HEK293T (cell line): Measurements from ENCODE around the gene SOCS6.

Experiments used
- ARNT ChIP-seq: fragments of 450-650 bp; IDR thresholded peaks from 2 replicates; pipeline ENCODE4 v1.6.1; 2017; ENCODE audit warnings: mild to moderate bottlenecking
- BHLHE40 ChIP-seq: fragments of 450-650 bp; IDR thresholded peaks from 2 replicates; pipeline ENCODE4 v1.6.1; 2016; ENCODE audit warnings: mild to moderate bottlenecking, moderate library complexity, borderline replicate concordance
- ELF4 ChIP-seq: fragments of 450-650 bp; IDR thresholded peaks from 2 replicates; pipeline ENCODE4 v1.6.1; 2017; ENCODE audit warnings: antibody characterized with exemption
- FOXM1 ChIP-seq: fragments of 450-650 bp; IDR thresholded peaks from 2 replicates; pipeline ENCODE4 v1.6.1; 2017; ENCODE audit warnings: mild to moderate bottlenecking, borderline replicate concordance
- LEF1 ChIP-seq: fragments of 450-650 bp; IDR thresholded peaks from 2 replicates; pipeline ENCODE4 v1.6.1; 2017; ENCODE audit warnings: mild to moderate bottlenecking, borderline replicate concordance
- NFRKB ChIP-seq: fragments of 450-650 bp; IDR thresholded peaks from 2 replicates; pipeline ENCODE4 v1.6.1; 2016; ENCODE audit warnings: mild to moderate bottlenecking, moderate library complexity
- PKNOX1 ChIP-seq: fragments of 450-650 bp; IDR thresholded peaks from 2 replicates; pipeline ENCODE4 v1.6.1; 2016
- SP1 ChIP-seq: fragments of 450-650 bp; IDR thresholded peaks from 2 replicates; pipeline ENCODE4 v1.6.1; 2017
- SUZ12 ChIP-seq: fragments of 450-650 bp; IDR thresholded peaks from 2 replicates; pipeline ENCODE4 v1.6.1; 2016; ENCODE audit warnings: mild to moderate bottlenecking
- ZNF384 ChIP-seq: fragments of 450-650 bp; IDR thresholded peaks from 2 replicates; pipeline ENCODE4 v1.6.1; 2016

GRCh38 chr18:70332694-70333093 is 43.8 kb downstream of the SOCS6 start:
- TF ChIP-seq BHLHE40 (no peak), FOXM1 (no peak), ZNF384 (no peak), ARNT (no peak), SUZ12 (no peak), SP1 (no peak), NFRKB (no peak), PKNOX1 (no peak), ELF4 (no peak), LEF1 (no peak)
